DND-41 (cell line): ENCODE measurements around the gene ALDOB.

Experiments
- EZH2 ChIP-seq: IDR thresholded peaks from 3 replicates; pipeline ENCODE4 v1.6.1; 2012; ENCODE audit warnings: borderline replicate concordance, low read depth, mild to moderate bottlenecking, moderate library complexity, low read length, inconsistent platforms; ENCODE audit not compliant: severe bottlenecking
- TF ChIP-seq, protein P1 (sequence below): IDR thresholded peaks from 2 replicates; pipeline ENCODE4 v1.5.1; 2012; ENCODE audit warnings: borderline replicate concordance, low read length, moderate library complexity, mild to moderate bottlenecking; ENCODE audit not compliant: poor library complexity, severe bottlenecking; ENCODE audit errors: extremely low read depth

DNA sequence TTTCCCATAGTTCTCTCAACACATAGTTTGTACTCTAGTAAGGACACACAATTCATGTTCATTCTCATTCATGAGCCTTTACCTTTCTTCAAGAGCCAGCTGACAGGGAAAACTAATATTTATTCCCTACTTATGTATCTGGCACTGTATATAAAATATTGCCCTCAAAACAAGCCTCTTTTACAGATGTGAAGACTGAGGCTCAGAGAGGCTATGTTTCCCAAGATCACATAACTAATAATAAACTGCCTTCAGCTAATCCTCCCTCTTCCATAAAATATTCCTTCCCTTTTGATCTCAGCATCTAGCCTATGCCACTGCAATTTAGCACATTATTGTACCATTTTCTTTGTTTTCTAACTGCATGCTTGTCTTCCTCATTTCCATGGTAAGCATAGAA, 18.2 kb downstream of the ALDOB start:
- no peak for TF ChIP-seq EZH2
- TF ChIP-seq, protein P1, sequence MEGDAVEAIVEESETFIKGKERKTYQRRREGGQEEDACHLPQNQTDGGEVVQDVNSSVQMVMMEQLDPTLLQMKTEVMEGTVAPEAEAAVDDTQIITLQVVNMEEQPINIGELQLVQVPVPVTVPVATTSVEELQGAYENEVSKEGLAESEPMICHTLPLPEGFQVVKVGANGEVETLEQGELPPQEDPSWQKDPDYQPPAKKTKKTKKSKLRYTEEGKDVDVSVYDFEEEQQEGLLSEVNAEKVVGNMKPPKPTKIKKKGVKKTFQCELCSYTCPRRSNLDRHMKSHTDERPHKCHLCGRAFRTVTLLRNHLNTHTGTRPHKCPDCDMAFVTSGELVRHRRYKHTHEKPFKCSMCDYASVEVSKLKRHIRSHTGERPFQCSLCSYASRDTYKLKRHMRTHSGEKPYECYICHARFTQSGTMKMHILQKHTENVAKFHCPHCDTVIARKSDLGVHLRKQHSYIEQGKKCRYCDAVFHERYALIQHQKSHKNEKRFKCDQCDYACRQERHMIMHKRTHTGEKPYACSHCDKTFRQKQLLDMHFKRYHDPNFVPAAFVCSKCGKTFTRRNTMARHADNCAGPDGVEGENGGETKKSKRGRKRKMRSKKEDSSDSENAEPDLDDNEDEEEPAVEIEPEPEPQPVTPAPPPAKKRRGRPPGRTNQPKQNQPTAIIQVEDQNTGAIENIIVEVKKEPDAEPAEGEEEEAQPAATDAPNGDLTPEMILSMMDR: no peak
